ENCODE data around the gene DSCAM.

GRCh38 chr21:40313260-40313659 is 533.7 kb downstream of the DSCAM start:
- TF ChIP-seq REST (IDR thresholded peaks at IDR 0.05; ENCODE audit: insufficient read depth in 1 of 2, low read depth in 2 of 2, low read length in 2 of 2) (no peak), SIN3A (IDR thresholded peaks at IDR 0.05; ENCODE audit: borderline replicate concordance, insufficient read depth, low read length) (no peak), POLR2AphosphoS5 (IDR thresholded peaks at IDR 0.05; ENCODE audit: low read depth, low read length) (no peak)

Measured in PFSK-1 (cell line).